Stimulated activated CD8-positive, alpha-beta memory T cell treated with anti-CD3 and anti-CD28 coated beads, Interleukin-4, amount 100 ng/mL, for 48 hours (primary cell): ENCODE data around the gene MYBPC3.
"Not testable (repeated sequence)": the region's sequence is repeated elsewhere in the genome, so short reads cannot be mapped to it uniquely, and the experiment has no call there.

Experiments used
- DNase-seq: peaks from one replicate; pipeline ENCODE4 v3.0.0-alpha.2; 2020

The MYBPC3 gene

GRCh38 chr11:47336595-47336994 is 15.9 kb downstream of the MYBPC3 start:
- no peak for DNase-seq

GRCh38 chr11:47335733-47336132 is 16.8 kb downstream of the MYBPC3 start:
- no peak for DNase-seq

DNA sequence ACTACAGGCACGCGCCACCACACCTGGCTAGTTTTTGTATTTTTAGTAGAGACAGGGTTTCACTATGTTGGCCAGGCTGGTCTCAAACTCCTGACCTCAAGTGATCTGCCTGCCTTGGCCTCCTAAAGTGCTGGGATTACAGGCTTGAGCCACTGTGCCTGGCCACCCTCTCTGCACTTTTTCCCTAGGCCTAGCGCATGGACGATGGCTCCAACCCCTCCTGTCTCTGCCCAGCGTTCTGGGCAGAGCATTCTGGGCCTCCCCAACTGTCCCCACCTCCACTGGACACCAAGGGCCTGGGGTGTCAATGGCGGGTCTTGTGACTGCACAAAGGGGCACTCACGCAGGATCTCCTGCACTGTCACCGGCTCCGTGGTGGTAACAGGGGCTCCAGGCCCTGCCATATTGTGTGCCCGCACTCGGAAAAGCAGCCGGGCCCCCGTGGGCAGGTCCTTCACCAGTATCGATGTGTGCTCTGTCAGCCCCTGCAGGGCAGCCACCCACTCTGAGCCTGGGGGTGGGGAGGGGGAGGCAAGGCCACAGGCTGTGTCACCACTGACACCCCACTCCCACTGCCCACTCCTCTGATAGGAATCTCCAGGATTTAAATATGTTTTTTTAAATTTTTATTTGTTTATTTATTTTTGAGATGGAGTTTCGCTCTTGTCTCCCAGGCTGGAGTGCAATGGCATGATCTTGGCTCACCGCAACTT is 17.6 kb downstream of the MYBPC3 start:
- not testable (repeated sequence) for DNase-seq

- no peak for DNase-seq
Observed at GRCh38 chr11:47333886-47334443, 18.5 kb downstream of the MYBPC3 start.

GRCh38 chr11:47333526-47333845 is 19.0 kb downstream of the MYBPC3 start:
- DNase-seq: no peak

DNA sequence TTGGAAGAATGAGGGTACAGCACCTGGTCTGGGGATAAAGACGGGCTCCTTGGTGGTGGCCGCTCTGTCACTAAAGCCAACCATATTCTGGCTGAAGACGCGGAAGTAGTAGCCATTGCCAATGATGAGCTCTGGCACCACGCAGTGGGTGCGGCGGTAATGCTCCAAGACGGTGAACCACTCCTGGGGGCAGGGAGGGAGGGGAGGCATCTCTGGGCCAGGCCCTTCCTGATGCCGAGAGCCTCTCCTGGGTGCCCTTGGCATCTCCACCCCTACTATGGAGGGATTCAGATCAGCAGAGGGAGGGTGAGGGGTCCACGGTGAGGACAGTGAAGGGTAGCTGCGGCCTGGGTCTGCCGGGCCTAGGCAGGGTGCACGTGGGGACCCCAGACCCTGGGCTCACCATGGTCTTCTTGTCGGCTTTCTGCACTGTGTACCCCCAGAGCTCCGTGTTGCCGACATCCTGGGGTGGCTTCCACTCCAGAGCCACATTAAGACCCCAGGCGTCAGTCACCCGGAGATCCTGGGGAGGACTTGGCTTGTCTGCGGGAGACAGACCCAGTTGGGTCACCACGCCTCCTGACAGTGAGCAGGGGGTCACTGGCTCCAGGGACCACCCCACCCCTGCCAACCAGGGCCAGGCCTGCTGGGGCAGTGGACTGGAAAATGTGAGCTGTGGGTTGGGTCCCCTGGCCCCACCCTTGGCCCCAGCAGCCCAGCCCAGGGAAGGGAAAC is 19.5 kb downstream of the MYBPC3 start:
- no peak for DNase-seq

GRCh38 chr11:47332303-47332711 is 20.2 kb downstream of the MYBPC3 start:
- no peak for DNase-seq

- no peak for DNase-seq
Observed at GRCh38 chr11:47331454-47332302, 20.8 kb downstream of the MYBPC3 start.

GRCh38 chr11:47329987-47330931 is 22.2 kb downstream of the MYBPC3 start:
- DNase-seq: no peak

DNA sequence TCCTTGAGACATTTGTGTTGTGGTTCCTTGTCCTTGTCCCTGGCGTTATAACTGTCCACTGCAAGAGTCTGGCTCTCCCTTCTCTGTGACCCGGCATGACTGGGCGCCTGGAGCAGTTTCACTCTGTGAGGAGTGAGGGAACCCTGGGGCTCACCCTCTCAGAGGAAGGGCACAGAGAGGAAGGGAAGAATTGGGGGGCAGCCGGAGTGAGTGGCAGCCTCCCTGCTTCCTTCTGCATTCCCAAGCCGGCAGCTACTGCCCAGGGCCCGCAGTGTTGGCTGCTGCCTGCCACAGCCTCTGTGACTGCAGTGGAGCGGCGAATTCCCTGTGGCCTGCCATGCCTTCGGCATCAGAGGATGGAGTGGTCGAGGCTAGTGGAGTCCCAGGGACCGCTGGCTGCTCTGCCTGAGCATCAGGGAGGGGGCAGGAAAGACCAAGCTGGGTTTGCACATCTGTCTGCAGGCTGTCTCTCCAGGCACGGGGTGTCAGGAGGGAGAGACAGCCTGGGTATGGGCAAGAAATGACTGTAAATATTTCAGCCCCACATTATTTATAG is 23.0 kb downstream of the MYBPC3 start:
- no peak for DNase-seq

- DNase-seq: no peak
Observed at GRCh38 chr11:47328449-47329390, 23.8 kb downstream of the MYBPC3 start.

DNA sequence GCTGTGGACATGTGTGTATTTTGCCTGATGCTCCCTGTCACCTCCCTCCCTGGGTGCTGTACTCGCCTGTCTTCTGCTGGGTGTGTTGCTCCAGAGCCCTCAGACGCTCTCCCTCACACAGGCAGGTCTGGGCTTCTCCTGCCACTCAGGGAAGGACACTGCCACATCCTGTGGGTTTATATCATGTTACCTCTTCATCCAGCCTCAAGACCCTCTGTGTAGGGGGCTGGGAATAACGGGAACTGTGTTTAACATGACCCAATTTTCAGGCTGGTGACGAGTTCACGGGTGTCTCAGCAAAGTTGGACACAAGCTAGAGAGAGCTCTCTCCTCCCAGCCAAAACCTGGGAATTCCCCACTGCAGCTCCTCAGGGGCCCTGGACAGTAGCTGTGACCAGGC is 24.6 kb downstream of the MYBPC3 start:
- DNase-seq: no peak

- no peak for DNase-seq
Observed at GRCh38 chr11:47327025-47327424, 25.5 kb downstream of the MYBPC3 start.

- no peak for DNase-seq
Observed at GRCh38 chr11:47326198-47326597, 26.3 kb downstream of the MYBPC3 start.

DNA sequence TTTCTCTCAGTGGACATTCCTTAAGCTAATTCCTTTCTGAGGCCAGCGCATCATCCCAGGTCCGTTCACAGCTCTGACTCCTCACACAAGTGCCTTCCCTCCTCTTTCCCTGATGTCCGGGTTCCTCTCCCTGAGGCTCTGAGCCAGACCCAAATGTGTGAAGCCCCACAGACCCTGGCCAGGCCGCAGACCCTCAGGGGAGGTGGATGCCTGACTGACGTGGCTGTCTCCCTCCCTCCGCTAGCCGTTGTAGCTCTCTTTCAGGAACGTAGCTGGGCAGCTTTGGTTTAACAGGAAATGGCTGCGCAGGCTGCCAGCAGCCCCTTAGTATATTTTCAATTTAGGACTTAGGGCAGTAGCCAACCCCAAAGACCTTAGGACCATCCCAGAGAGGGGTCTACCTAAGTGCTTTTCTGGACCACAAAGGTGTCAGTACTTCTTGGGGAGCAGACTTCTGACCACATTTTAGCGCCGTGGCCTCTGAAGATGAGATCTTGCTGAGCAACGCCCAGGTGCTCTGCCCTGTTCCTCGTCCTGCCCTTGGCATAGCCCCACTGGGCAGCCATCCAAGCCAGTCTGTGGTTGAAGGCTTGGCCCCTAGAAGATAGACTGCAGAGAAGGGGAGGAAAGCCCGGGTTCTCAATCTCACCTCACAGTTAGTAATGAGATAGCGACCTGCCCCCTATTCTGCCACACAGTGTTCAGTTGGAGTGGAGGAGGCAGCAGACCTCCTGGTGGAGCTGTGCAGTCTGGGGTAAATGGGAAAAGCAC is 27.0 kb downstream of the MYBPC3 start:
- DNase-seq: no peak

DNA sequence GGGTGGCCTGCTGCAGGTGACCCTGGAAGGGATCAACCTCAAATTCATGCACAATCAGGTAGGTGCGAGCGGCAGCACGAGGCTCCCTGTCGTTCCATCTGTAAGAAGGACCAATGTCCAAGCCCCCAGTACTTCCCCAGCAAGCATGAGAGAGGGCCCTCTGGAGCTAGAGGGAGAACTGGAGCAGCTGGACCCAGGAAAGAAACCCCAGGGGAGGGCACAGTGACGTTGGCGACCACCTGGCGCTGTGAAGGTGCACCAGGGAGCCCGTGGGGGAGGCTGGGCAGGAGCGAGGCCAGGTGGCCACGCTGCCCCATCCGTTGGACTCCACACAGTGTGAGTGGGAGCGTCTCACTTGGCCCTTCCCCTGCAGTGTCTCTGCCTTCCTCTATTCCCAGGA is 28.0 kb downstream of the MYBPC3 start:
- DNase-seq: no peak

DNA sequence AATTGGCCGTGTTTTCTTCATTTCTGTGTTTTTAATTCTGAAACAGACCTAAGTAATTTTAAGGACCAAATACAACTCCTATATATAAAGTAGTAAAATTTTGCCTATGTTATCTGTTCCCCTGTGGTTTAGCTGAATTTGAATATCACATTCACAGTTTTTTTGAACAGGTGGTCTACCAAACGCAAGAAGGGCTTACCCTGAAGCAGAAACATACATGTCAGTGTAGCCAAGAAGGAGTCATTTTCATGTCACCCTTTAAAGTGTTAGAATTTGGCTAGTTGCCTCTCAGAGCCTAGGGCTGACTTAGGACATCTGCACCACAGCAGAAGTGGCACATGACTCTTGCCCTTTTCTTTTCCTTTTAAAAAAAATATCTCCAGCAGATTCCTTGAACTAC is 34.3 kb downstream of the MYBPC3 start:
- no peak for DNase-seq

- DNase-seq: no peak
Observed at GRCh38 chr11:47317064-47317828, 35.3 kb downstream of the MYBPC3 start.

GRCh38 chr11:47316501-47316900 is 36.0 kb downstream of the MYBPC3 start:
- DNase-seq: not testable (repeated sequence)
